ENCODE measurements around the gene EFNB2. TPM values are rescaled to one million over a fixed set of nuclear protein-coding genes. Genes with fewer than 3 reads are reported as not detected.

Gene EFNB2
- total RNA-seq, 8 experiments from 2014 or later: 0.77 to 43.6 (median 21.9) TPM

- peak overlapping the region in 2 of 5 donors; percentile 76 to 93 for H3K4me3 ChIP-seq
- 0 to 83% (median 35%) methylated on average over 1 to 4 of the region's 4 CpGs for WGBS, 10 experiments
- H3K4me1 ChIP-seq (replicated peaks in 1 of 2): peaks cover 24 to 46% of the 10 kb centered on the region in 2 donors
- no peak overlapping the region for H3K27ac ChIP-seq
- in situ Hi-C loops (cut with MboI; ENCODE audit: low pct_unique_long_range_greater_than_20kb in 2 of 9, low sequenced_read_pairs in 9 of 9, unreplicated experiment in 9 of 9): no loop called here
- no peak for ATAC-seq (replicated peaks in 6 of 8)
These were observed 29.8 kb upstream of the EFNB2 start for GRCh38 chr13:106565127-106565775.

- in situ Hi-C loops (cut with MboI; ENCODE audit: low pct_unique_long_range_greater_than_20kb in 2 of 9, low sequenced_read_pairs in 9 of 9, unreplicated experiment in 9 of 9): no loop called here
- Histone ChIP-seq H3K4me1 (replicated peaks in 1 of 2) (peaks cover 22 to 46% of the 10 kb centered on the region in 2 donors), H3K27ac (no peak overlapping the region), H3K4me3 (no peak overlapping the region)
- whole genome bisulfite sequencing, 10 experiments: 43 to 100% (median 88%) methylated on average over 1 of the region's 1 CpG; no CpG with 5 or more reads in 5 of the 10 experiments
- ATAC-seq (replicated peaks in 6 of 8): peak in 2 of 8 experiments; percentile 9 to 13
These were observed 26.8 kb upstream of the EFNB2 start for GRCh38 chr13:106562301-106562700.

- no peak overlapping the region for H3K27ac ChIP-seq
- in situ Hi-C loops (cut with MboI; ENCODE audit: low pct_unique_long_range_greater_than_20kb in 2 of 9, low sequenced_read_pairs in 9 of 9, unreplicated experiment in 9 of 9): no loop called here
- H3K4me3 ChIP-seq: peak overlapping the region in 1 of 5 donors; percentile 4
- ATAC-seq (replicated peaks in 6 of 8): peak in 6 of 8 experiments; percentile 32 to 97 (median 95)
- peaks cover 22 to 46% of the 10 kb centered on the region in 2 donors for H3K4me1 ChIP-seq (replicated peaks in 1 of 2)
- WGBS, 10 experiments: 17 to 100% (median 46%) methylated on average over 1 to 6 of the region's 6 CpGs; no CpG with 5 or more reads in 1 of the 10 experiments
These were observed 26.2 kb upstream of the EFNB2 start for GRCh38 chr13:106561551-106562170.

- Histone ChIP-seq H3K4me1 (replicated peaks in 1 of 2) (peaks cover 22 to 39% of the 10 kb centered on the region in 2 donors), H3K27ac (no peak overlapping the region), H3K4me3 (no peak overlapping the region)
- peak in 1 of 8 experiments; percentile 55 for ATAC-seq (replicated peaks in 6 of 8)
- in situ Hi-C loops (cut with MboI; ENCODE audit: low pct_unique_long_range_greater_than_20kb in 2 of 9, low sequenced_read_pairs in 9 of 9, unreplicated experiment in 9 of 9): no loop called here
- 13 to 89% (median 66%) methylated on average over 1 of the region's 1 CpG; no CpG with 5 or more reads in 2 of the 10 experiments for WGBS, 10 experiments
These were observed 25.4 kb upstream of the EFNB2 start for GRCh38 chr13:106560821-106561220.

- no peak for ATAC-seq (replicated peaks in 6 of 8)
- Histone ChIP-seq H3K4me3 (no peak overlapping the region), H3K4me1 (replicated peaks in 1 of 2) (peaks cover 11 to 20% of the 10 kb centered on the region in 2 donors), H3K27ac (no peak overlapping the region)
- in situ Hi-C loops (cut with MboI; ENCODE audit: low pct_unique_long_range_greater_than_20kb in 2 of 9, low sequenced_read_pairs in 9 of 9, unreplicated experiment in 9 of 9): no loop called here
These were observed 23.1 kb upstream of the EFNB2 start for GRCh38 chr13:106558527-106558926.

- Histone ChIP-seq H3K4me1 (replicated peaks in 1 of 2) (peaks cover 0 to 3% of the 10 kb centered on the region in 2 donors), H3K4me3 (no peak overlapping the region), H3K27ac (no peak overlapping the region)
- WGBS, 10 experiments: 91 to 100% (median 100%) methylated on average over 1 to 4 of the region's 4 CpGs
- peak in 1 of 8 experiments; percentile 28 for ATAC-seq (replicated peaks in 6 of 8)
- in situ Hi-C loops (cut with MboI; ENCODE audit: low pct_unique_long_range_greater_than_20kb in 2 of 9, low sequenced_read_pairs in 9 of 9, unreplicated experiment in 9 of 9): no loop called here
These were observed 20.3 kb upstream of the EFNB2 start for GRCh38 chr13:106555631-106556328.

- in situ Hi-C loops (cut with MboI; ENCODE audit: low pct_unique_long_range_greater_than_20kb in 2 of 9, low sequenced_read_pairs in 9 of 9, unreplicated experiment in 9 of 9): no loop called here
- 51 to 100% (median 96%) methylated on average over 2 to 3 of the region's 3 CpGs; no CpG with 5 or more reads in 1 of the 10 experiments for WGBS, 10 experiments
- H3K4me3 ChIP-seq: no peak overlapping the region
- no peak overlapping the region for H3K27ac ChIP-seq
- no peaks in the 10 kb centered on the region for H3K4me1 ChIP-seq (replicated peaks in 1 of 2)
- peak in 2 of 8 experiments; percentile 9 to 26 for ATAC-seq (replicated peaks in 6 of 8)
These were observed 16.3 kb upstream of the EFNB2 start for GRCh38 chr13:106551751-106552150.

GRCh38 chr13:106551350-106551749 lies 15.9 kb upstream of the EFNB2 start:
- in situ Hi-C loops (cut with MboI; ENCODE audit: low pct_unique_long_range_greater_than_20kb in 2 of 9, low sequenced_read_pairs in 9 of 9, unreplicated experiment in 9 of 9): no loop called here
- H3K4me1 ChIP-seq (replicated peaks in 1 of 2): no peaks in the 10 kb centered on the region
- WGBS, 10 experiments: 100% methylated on average over 1 of the region's 1 CpG; no CpG with 5 or more reads in 4 of the 10 experiments
- no peak overlapping the region for H3K4me3 ChIP-seq
- ATAC-seq (replicated peaks in 6 of 8): no peak
- no peak overlapping the region for H3K27ac ChIP-seq

GRCh38 chr13:106550570-106551135 lies 15.2 kb upstream of the EFNB2 start:
- Histone ChIP-seq H3K4me3 (no peak overlapping the region), H3K4me1 (replicated peaks in 1 of 2) (no peaks in the 10 kb centered on the region), H3K27ac (no peak overlapping the region)
- no peak for ATAC-seq (replicated peaks in 6 of 8)
- in situ Hi-C loops (cut with MboI; ENCODE audit: low pct_unique_long_range_greater_than_20kb in 2 of 9, low sequenced_read_pairs in 9 of 9, unreplicated experiment in 9 of 9): no loop called here
- 88 to 100% (median 100%) methylated on average over 1 to 4 of the region's 4 CpGs for WGBS, 10 experiments

GRCh38 chr13:106548064-106548696 lies 12.7 kb upstream of the EFNB2 start:
- 30 to 100% (median 88%) methylated on average over 1 to 3 of the region's 3 CpGs for WGBS, 10 experiments
- H3K4me1 ChIP-seq (replicated peaks in 1 of 2): no peaks in the 10 kb centered on the region
- no peak overlapping the region for H3K27ac ChIP-seq
- in situ Hi-C loops (cut with MboI; ENCODE audit: low pct_unique_long_range_greater_than_20kb in 2 of 9, low sequenced_read_pairs in 9 of 9, unreplicated experiment in 9 of 9): loop anchor here in 2 of 9 experiments (25.0 kb wide), 2 partner anchors 461 to 1986 kb away; no protein-coding TSS in a partner anchor
- ATAC-seq (replicated peaks in 6 of 8): peak in 5 of 8 experiments; percentile 23 to 99 (median 97)
- H3K4me3 ChIP-seq: no peak overlapping the region

GRCh38 chr13:106541826-106542225 lies 6.4 kb upstream of the EFNB2 start:
- WGBS, 10 experiments: 31 to 100% (median 100%) methylated on average over 1 of the region's 1 CpG; no CpG with 5 or more reads in 1 of the 10 experiments
- H3K4me3 ChIP-seq: no peak overlapping the region
- in situ Hi-C loops (cut with MboI; ENCODE audit: low pct_unique_long_range_greater_than_20kb in 2 of 9, low sequenced_read_pairs in 9 of 9, unreplicated experiment in 9 of 9): loop anchor here in 2 of 9 experiments (25.0 kb wide), 2 partner anchors 455 to 1980 kb away; no protein-coding TSS in a partner anchor

GRCh38 chr13:106540613-106541012 lies 5.2 kb upstream of the EFNB2 start:
- WGBS, 10 experiments: 51 to 100% (median 97%) methylated on average over 1 to 4 of the region's 4 CpGs
- no peak for ATAC-seq (replicated peaks in 6 of 8)
- Histone ChIP-seq H3K4me1 (replicated peaks in 1 of 2) (no peaks in the 10 kb centered on the region), H3K4me3 (no peak overlapping the region), H3K27ac (no peak overlapping the region)
- in situ Hi-C loops (cut with MboI; ENCODE audit: low pct_unique_long_range_greater_than_20kb in 2 of 9, low sequenced_read_pairs in 9 of 9, unreplicated experiment in 9 of 9): loop anchor here in 2 of 9 experiments (25.0 kb wide), 2 partner anchors 453 to 1978 kb away; no protein-coding TSS in a partner anchor

More at GRCh38 chr13:106541826-106542225, 6.4 kb upstream of the EFNB2 start:
- ATAC-seq (replicated peaks in 6 of 8): no peak
- H3K4me1 ChIP-seq (replicated peaks in 1 of 2): no peaks in the 10 kb centered on the region
- no peak overlapping the region for H3K27ac ChIP-seq
